Choroid plexus epithelial cell (primary cell): ENCODE results near the gene SERGEF.

Source experiments
- DNase-seq: peaks from one replicate; pipeline ENCODE4 v3.0.0-alpha.2; 2010; ENCODE audit warnings: low read depth
- H3K4me3 ChIP-seq: 2 replicates; pipeline ENCODE4 v1.5.1; 2011; ENCODE audit warnings: low read depth, mild to moderate bottlenecking, control low read depth, low read length, moderate library complexity
- CTCF ChIP-seq: conservative IDR thresholded peaks from 2 replicates; pipeline ENCODE4 v1.5.1; 2011; ENCODE audit warnings: low read depth, mild to moderate bottlenecking, control low read depth, inconsistent platforms, low read length, moderate library complexity

Gene SERGEF

GRCh38 chr11:18012122-18012905, 533 bp downstream of the SERGEF start:
- TF ChIP-seq CTCF: no peak
- peak overlapping the region; percentile 82 for H3K4me3 ChIP-seq
- peak; percentile 32 for DNase-seq

GRCh38 chr11:18011633-18012032, 1.2 kb downstream of the SERGEF start:
- TF ChIP-seq CTCF: no peak
- H3K4me3 ChIP-seq: peak overlapping the region; percentile 82
- no peak for DNase-seq

DNA sequence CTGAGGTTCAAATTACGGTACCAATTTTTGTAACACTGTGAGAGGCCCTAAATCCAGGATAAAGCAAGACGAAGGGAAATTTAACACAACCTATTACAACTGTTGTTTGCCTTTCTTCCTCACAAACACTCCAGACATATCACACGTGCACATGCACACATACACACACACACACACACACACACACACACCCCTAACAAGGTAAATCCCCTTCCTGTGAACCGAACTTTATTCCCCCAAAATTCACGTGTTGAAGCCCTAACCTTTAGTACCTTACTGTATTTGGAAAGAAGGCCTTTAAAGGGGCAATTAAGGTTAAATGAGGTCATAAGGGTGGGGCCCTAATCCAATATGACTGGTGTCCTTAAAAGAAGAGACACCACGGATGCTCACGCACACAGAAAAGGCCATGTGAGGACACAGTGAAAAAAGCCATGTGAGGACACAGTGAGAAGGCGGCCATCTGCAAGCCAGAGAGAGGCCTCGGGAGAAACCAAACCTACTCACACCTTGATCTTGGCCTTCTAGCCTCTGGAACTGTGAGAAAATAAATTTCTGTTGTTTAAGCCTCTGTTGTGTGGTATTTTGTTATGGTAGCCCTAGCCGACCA, 1.8 kb downstream of the SERGEF start:
- TF ChIP-seq CTCF: no peak
- no peak overlapping the region for H3K4me3 ChIP-seq
- DNase-seq: no peak

DNA sequence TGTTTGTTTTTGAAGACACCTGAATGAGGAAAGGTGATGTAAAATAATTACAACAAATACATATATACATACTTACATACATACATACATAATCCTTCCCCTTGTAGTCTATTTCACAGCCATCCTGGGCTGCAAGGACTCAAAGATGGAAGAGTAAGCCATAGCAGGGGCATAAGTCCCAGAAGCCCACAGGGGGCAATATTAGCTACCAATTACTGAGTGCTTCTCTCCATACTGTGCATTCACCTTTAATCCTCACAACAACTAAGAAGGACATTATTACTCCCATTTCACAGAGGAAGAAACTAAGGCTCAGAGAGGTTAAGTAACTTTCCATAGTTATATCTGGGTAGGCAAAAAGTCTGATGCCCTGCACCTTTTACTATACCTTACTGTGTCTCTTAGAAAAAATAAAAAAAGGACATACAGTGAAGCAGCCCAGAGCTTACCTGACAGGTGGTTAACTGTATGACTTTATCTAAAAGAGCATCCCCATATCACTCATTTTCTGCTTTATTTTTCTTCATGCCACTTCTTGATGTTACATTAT, 2.7 kb downstream of the SERGEF start:
- H3K4me3 ChIP-seq: no peak overlapping the region
- DNase-seq: no peak
- peak; percentile 10 for TF ChIP-seq CTCF

- H3K4me3 ChIP-seq: no peak overlapping the region
- no peak for TF ChIP-seq CTCF
- no peak for DNase-seq
Observed at GRCh38 chr11:18005376-18006129, 7.3 kb downstream of the SERGEF start.

DNA sequence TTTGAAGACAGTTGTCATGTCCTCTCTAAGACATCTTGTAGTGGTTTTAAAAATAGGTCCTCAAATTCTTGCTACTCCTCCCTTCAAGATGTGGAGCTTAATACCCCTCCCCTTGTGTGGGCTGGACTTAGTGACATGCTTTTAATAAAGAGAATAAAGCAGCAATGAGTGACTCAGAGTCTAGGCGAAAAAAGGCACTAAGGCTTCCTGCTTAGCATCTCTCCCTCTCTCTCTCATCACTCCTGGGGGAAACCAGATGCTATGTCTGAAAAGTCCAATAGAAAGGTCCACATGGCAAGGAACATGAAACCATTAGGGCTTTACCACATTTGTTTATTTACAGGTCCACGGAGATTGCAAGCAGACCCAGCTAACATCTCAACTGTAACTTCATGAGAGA, 11.7 kb downstream of the SERGEF start:
- peak; percentile 91 for DNase-seq
- no peak overlapping the region for H3K4me3 ChIP-seq
- no peak for TF ChIP-seq CTCF
